ENCODE data around the gene TUBGCP3. TPM values are rescaled to one million over a fixed set of nuclear protein-coding genes. Genes with fewer than 3 reads are reported as not detected.

The TUBGCP3 gene
- total RNA-seq, 1 experiment from 2014 or later = 49.9 TPM

DNA sequence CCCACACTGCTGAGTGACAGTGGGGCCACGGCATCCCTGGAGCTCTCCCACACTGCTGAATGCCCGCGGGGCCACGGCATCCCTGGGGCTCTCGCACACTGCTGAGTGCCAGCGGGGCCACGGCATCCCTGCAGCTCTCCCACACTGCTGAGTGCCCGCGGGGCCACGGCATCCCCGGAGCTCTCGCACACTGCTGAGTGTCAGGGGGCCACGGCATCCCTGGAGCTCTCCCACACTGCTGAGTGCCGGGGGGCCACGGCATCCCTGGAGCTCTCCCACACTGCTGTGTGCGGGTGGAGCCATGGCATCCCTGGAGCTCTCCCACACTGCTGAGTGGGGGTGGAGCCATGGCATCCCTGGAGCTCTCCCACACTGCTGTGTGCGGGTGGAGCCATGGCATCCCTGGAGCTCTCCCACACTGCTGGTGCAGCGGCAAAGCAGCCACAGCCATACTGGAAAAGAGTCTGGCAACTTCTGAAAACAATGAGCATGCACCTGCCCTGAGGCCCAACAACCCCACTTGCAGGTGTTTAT is 8.6 kb downstream of the TUBGCP3 start:
- Histone ChIP-seq H3K4me3 (ENCODE audit: low read length) (no peak overlapping the region), H2AFZ (ENCODE audit: low read length) (no peak overlapping the region), H3K36me3 (ENCODE audit: insufficient read depth, low read length) (peaks cover 4% of the 10 kb centered on the region), H3K9me3 (ENCODE audit: low read length) (no peaks in the 10 kb centered on the region), H4K20me1 (ENCODE audit: insufficient read depth, low read depth, low read length) (0 out of 2 replicates have a peak, but pooled peaks cover 16% of the 10 kb centered on the region), H3K4me1 (ENCODE audit: low read length) (peaks cover 36% of the 10 kb centered on the region), H3K27ac (ENCODE audit: low read length) (no peak overlapping the region), H3K9ac (ENCODE audit: low read length) (no peak overlapping the region), H3K27me3 (ENCODE audit: low read length) (no peaks in the 10 kb centered on the region), H3K79me2 (ENCODE audit: low read length) (peaks cover 97% of the 10 kb centered on the region), H3K9me2 (replicated peaks; ENCODE audit: insufficient read depth, low read length) (no peaks in the 10 kb centered on the region), H3K4me2 (ENCODE audit: low read depth, low read length, poor library complexity, severe bottlenecking) (no peak overlapping the region)
- DNase-seq = no peak

DNA sequence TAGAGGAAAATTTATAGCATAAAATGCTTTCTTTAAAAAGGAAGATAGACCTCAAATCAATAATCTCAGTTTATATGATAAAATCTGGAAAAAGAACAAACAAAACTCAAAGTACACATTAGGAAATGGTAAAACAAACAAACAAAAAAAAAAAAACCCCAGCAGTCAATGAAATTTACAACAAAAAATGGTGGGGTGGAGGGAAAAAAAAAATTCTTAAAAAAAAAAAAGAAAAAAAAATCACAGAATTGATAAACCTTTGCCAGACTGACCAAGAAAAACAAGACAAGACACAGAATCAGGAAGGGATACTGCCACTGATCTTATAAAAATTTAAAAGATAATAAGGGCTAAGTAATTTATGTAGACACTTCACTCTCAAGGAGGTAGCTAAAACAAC is 11.2 kb downstream of the TUBGCP3 start:
- H3K4me1 ChIP-seq (ENCODE audit: low read length) = peaks cover 24% of the 10 kb centered on the region
- no peak overlapping the region for H3K4me2 ChIP-seq (ENCODE audit: low read depth, low read length, poor library complexity, severe bottlenecking)
- no peak overlapping the region for H3K4me3 ChIP-seq (ENCODE audit: low read length)
- H2AFZ ChIP-seq (ENCODE audit: low read length) = no peak overlapping the region
- H3K79me2 ChIP-seq (ENCODE audit: low read length) = peaks cover 97% of the 10 kb centered on the region
- no peaks in the 10 kb centered on the region for H3K27me3 ChIP-seq (ENCODE audit: low read length)
- H3K9me2 ChIP-seq (replicated peaks; ENCODE audit: insufficient read depth, low read length) = no peaks in the 10 kb centered on the region
- H3K27ac ChIP-seq (ENCODE audit: low read length) = no peak overlapping the region
- no peak for DNase-seq
- H4K20me1 ChIP-seq (ENCODE audit: insufficient read depth, low read depth, low read length) = peaks cover 16% of the 10 kb centered on the region; the same call in 1 of the 2 replicates
- no peak overlapping the region for H3K9ac ChIP-seq (ENCODE audit: low read length)
- H3K36me3 ChIP-seq (ENCODE audit: insufficient read depth, low read length) = peaks cover 4% of the 10 kb centered on the region; the same call in 1 of the 2 replicates
- no peaks in the 10 kb centered on the region for H3K9me3 ChIP-seq (ENCODE audit: low read length)

DNA sequence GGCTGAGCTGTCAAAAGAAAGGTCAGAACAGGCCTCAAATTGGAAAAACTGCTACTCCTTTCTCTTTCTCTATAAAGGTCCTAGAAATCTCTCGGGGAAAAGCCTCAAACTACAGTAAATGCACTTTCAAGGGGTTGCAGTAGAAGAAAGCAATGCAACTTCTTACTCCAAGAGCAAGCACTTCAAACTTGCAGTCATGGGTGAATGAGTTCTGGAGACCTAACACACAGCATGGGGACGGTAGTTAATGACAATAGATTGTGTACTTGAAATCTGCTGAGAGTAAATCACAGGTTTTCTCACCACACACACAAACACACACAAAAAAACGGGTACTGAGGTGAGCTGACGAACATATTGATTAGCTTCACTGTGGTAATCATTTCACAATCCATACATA is 11.8 kb downstream of the TUBGCP3 start:
- Histone ChIP-seq H3K9me3 (ENCODE audit: low read length) (no peaks in the 10 kb centered on the region), H3K9me2 (replicated peaks; ENCODE audit: insufficient read depth, low read length) (no peaks in the 10 kb centered on the region), H3K4me1 (ENCODE audit: low read length) (peaks cover 30% of the 10 kb centered on the region), H3K4me2 (ENCODE audit: low read depth, low read length, poor library complexity, severe bottlenecking) (no peak overlapping the region), H3K4me3 (ENCODE audit: low read length) (no peak overlapping the region), H3K27me3 (ENCODE audit: low read length) (no peaks in the 10 kb centered on the region), H2AFZ (ENCODE audit: low read length) (no peak overlapping the region), H3K36me3 (ENCODE audit: insufficient read depth, low read length) (peaks cover 4% of the 10 kb centered on the region; the same call in 1 of the 2 replicates), H3K79me2 (ENCODE audit: low read length) (peaks cover 97% of the 10 kb centered on the region), H3K27ac (ENCODE audit: low read length) (no peak overlapping the region), H3K9ac (ENCODE audit: low read length) (no peak overlapping the region), H4K20me1 (ENCODE audit: insufficient read depth, low read depth, low read length) (peaks cover 16% of the 10 kb centered on the region; the same call in 1 of the 2 replicates)
- no peak for DNase-seq

DNA sequence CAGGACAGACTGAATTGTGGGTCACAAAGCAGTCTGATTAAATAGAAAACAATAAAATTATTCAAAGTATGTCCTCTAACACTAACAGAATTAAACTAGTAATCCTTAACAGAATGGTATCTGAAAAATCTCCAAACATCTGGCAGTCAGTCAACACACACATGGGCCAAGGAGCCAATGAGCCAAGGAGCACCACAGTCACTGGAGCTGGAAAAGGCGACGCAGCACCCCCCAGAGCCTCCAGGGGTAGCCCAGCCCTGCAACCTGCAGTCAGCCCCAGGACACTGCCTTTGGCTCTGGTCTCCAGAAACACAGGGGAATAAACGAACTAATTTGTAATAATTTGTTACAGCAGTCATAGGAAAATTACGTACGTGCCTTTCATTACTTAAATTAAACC is 12.3 kb downstream of the TUBGCP3 start:
- no peaks in the 10 kb centered on the region for H3K9me2 ChIP-seq (replicated peaks; ENCODE audit: insufficient read depth, low read length)
- no peaks in the 10 kb centered on the region for H3K9me3 ChIP-seq (ENCODE audit: low read length)
- H3K4me3 ChIP-seq (ENCODE audit: low read length) = no peak overlapping the region
- H2AFZ ChIP-seq (ENCODE audit: low read length) = no peak overlapping the region
- peaks cover 4% of the 10 kb centered on the region; the same call in 1 of the 2 replicates for H3K36me3 ChIP-seq (ENCODE audit: insufficient read depth, low read length)
- H3K27ac ChIP-seq (ENCODE audit: low read length) = no peak overlapping the region
- peaks cover 33% of the 10 kb centered on the region for H3K4me1 ChIP-seq (ENCODE audit: low read length)
- H3K4me2 ChIP-seq (ENCODE audit: low read depth, low read length, poor library complexity, severe bottlenecking) = no peak overlapping the region
- no peak overlapping the region for H3K9ac ChIP-seq (ENCODE audit: low read length)
- peaks cover 97% of the 10 kb centered on the region for H3K79me2 ChIP-seq (ENCODE audit: low read length)
- peaks cover 16% of the 10 kb centered on the region; the same call in 1 of the 2 replicates for H4K20me1 ChIP-seq (ENCODE audit: insufficient read depth, low read depth, low read length)
- H3K27me3 ChIP-seq (ENCODE audit: low read length) = no peaks in the 10 kb centered on the region
- DNase-seq = no peak

DNA sequence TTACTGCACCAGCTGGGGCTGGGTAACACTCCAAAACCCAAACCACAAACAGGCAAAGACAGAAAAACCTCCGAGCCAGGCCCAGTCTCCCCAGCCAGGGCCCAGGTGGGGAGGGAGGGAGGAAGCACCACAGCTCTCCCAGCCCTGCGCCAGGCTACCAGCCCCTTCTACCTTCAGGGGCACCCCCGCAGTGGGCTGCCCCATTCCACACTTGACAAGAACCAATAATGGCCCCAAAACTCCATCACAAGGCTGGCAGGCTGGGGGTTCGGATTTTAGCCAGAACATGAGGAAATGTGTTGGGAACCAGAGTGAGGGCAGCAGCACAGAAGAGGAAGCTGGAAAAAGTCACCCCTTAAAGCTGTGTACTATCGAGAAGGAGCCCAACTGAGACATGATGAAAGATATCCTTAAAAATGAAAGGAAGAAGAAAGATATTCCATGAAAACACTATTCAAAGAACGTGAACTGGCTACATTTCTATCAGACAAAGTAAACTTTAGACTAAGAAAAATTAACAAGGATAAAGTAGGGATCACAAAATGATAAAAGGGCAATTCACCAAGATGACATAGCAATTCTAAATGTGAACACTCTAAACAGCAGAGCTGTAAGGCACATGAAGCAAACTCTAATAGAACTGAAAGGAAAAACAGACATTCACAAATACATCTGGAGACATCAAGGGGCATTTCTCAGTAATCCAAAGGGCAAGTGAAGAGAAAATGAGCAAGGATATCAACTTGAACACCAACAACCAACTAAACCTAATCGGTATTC is 12.9 kb downstream of the TUBGCP3 start:
- Histone ChIP-seq H4K20me1 (ENCODE audit: insufficient read depth, low read depth, low read length) (peaks cover 15% of the 10 kb centered on the region; the same call in 1 of the 2 replicates), H3K9ac (ENCODE audit: low read length) (no peak overlapping the region), H3K27me3 (ENCODE audit: low read length) (no peaks in the 10 kb centered on the region), H3K4me1 (ENCODE audit: low read length) (peaks cover 35% of the 10 kb centered on the region), H3K36me3 (ENCODE audit: insufficient read depth, low read length) (peaks cover 4% of the 10 kb centered on the region; the same call in 1 of the 2 replicates), H2AFZ (ENCODE audit: low read length) (no peak overlapping the region), H3K27ac (ENCODE audit: low read length) (no peak overlapping the region), H3K4me3 (ENCODE audit: low read length) (no peak overlapping the region), H3K9me3 (ENCODE audit: low read length) (no peaks in the 10 kb centered on the region), H3K4me2 (ENCODE audit: low read depth, low read length, poor library complexity, severe bottlenecking) (no peak overlapping the region), H3K9me2 (replicated peaks; ENCODE audit: insufficient read depth, low read length) (no peaks in the 10 kb centered on the region), H3K79me2 (ENCODE audit: low read length) (peaks cover 97% of the 10 kb centered on the region)
- DNase-seq = no peak

DNA sequence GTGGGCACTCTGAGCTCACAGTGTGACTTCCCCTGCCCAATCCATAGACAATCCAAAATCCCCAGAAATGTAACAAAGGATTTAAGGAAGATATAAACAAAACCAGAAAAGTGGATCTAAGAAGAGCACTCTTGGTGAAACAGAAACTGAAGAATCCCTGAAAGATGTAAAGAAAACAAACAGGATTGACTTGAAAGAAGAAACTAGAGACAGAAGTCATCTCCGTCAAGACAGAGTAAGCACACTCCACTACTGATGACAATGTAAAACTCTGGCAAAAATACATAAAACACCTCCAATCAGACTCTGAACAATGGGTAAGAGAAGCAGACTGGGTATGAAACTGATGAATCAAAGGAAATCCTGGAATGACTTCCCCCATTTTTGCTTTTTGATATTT is 13.5 kb downstream of the TUBGCP3 start:
- no peak overlapping the region for H3K9ac ChIP-seq (ENCODE audit: low read length)
- peaks cover 41% of the 10 kb centered on the region for H3K4me1 ChIP-seq (ENCODE audit: low read length)
- no peak overlapping the region for H3K4me2 ChIP-seq (ENCODE audit: low read depth, low read length, poor library complexity, severe bottlenecking)
- H2AFZ ChIP-seq (ENCODE audit: low read length) = no peak overlapping the region
- H3K9me2 ChIP-seq (replicated peaks; ENCODE audit: insufficient read depth, low read length) = no peaks in the 10 kb centered on the region
- H4K20me1 ChIP-seq (ENCODE audit: insufficient read depth, low read depth, low read length) = peaks cover 10% of the 10 kb centered on the region; the same call in 1 of the 2 replicates
- no peak overlapping the region for H3K27ac ChIP-seq (ENCODE audit: low read length)
- DNase-seq = no peak
- H3K9me3 ChIP-seq (ENCODE audit: low read length) = no peaks in the 10 kb centered on the region
- H3K27me3 ChIP-seq (ENCODE audit: low read length) = no peaks in the 10 kb centered on the region
- H3K79me2 ChIP-seq (ENCODE audit: low read length) = peaks cover 97% of the 10 kb centered on the region
- no peak overlapping the region for H3K4me3 ChIP-seq (ENCODE audit: low read length)
- no peaks in the 10 kb centered on the region; the same call in 1 of the 2 replicates for H3K36me3 ChIP-seq (ENCODE audit: insufficient read depth, low read length)

DNA sequence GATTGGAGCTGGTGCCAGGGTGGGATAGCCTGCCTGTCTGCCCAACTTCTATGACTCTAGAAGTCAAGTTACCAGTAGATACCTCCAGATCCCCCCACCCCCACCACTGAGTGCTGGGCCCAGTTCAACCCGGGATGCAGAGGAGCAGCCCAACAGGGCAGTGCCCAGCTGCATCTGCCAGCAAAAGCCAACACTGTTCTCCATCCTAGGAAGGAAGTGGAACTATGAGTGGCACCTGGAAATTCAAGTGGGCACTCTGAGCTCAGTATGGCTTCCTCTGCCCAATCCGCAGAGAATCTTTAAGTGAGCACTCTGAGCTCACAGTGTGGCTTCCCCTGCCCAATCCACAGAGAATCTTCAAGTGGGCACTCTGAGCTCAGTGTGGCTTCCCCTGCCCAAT is 14.2 kb downstream of the TUBGCP3 start:
- H3K79me2 ChIP-seq (ENCODE audit: low read length) = peaks cover 97% of the 10 kb centered on the region
- H3K27ac ChIP-seq (ENCODE audit: low read length) = no peak overlapping the region
- H4K20me1 ChIP-seq (ENCODE audit: insufficient read depth, low read depth, low read length) = peaks cover 10% of the 10 kb centered on the region; the same call in 1 of the 2 replicates
- no peak overlapping the region for H3K4me3 ChIP-seq (ENCODE audit: low read length)
- H3K4me1 ChIP-seq (ENCODE audit: low read length) = peaks cover 42% of the 10 kb centered on the region
- no peak overlapping the region for H3K9ac ChIP-seq (ENCODE audit: low read length)
- no peaks in the 10 kb centered on the region for H3K27me3 ChIP-seq (ENCODE audit: low read length)
- no peaks in the 10 kb centered on the region for H3K9me2 ChIP-seq (replicated peaks; ENCODE audit: insufficient read depth, low read length)
- DNase-seq = no peak
- H2AFZ ChIP-seq (ENCODE audit: low read length) = no peak overlapping the region
- peaks cover 6% of the 10 kb centered on the region; the same call in 1 of the 2 replicates for H3K36me3 ChIP-seq (ENCODE audit: insufficient read depth, low read length)
- no peak overlapping the region for H3K4me2 ChIP-seq (ENCODE audit: low read depth, low read length, poor library complexity, severe bottlenecking)
- H3K9me3 ChIP-seq (ENCODE audit: low read length) = no peaks in the 10 kb centered on the region

DNA sequence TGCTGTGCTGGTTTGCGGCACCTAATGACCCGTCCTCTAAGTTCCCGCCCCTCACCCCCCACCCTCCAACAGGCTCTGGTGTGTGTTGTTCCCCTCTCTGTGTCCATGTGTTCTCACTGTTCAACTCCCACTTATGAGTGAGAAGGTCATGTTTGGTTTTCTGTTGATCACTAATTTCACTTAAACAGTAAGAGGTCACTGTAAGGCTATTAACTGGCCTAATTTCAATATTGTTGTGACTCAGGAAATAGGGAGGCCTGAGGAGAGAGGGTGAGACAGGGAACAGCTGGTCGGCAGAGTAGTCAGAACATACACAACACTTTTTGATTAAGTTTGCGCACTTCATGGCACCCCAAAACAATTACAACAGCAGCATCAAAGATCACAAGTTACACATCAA is 15.6 kb downstream of the TUBGCP3 start:
- no peak for DNase-seq
- H3K4me2 ChIP-seq (ENCODE audit: low read depth, low read length, poor library complexity, severe bottlenecking) = no peak overlapping the region
- H3K27ac ChIP-seq (ENCODE audit: low read length) = no peak overlapping the region
- peaks cover 100% of the 10 kb centered on the region for H3K79me2 ChIP-seq (ENCODE audit: low read length)
- peaks cover 10% of the 10 kb centered on the region; the same call in 1 of the 2 replicates for H4K20me1 ChIP-seq (ENCODE audit: insufficient read depth, low read depth, low read length)
- H3K36me3 ChIP-seq (ENCODE audit: insufficient read depth, low read length) = peaks cover 17% of the 10 kb centered on the region; the same call in 1 of the 2 replicates
- H2AFZ ChIP-seq (ENCODE audit: low read length) = no peak overlapping the region
- H3K9me2 ChIP-seq (replicated peaks; ENCODE audit: insufficient read depth, low read length) = no peaks in the 10 kb centered on the region
- no peak overlapping the region for H3K4me3 ChIP-seq (ENCODE audit: low read length)
- H3K4me1 ChIP-seq (ENCODE audit: low read length) = peaks cover 44% of the 10 kb centered on the region
- no peaks in the 10 kb centered on the region for H3K9me3 ChIP-seq (ENCODE audit: low read length)
- H3K9ac ChIP-seq (ENCODE audit: low read length) = no peak overlapping the region
- no peaks in the 10 kb centered on the region for H3K27me3 ChIP-seq (ENCODE audit: low read length)
